ENCODE data around the gene S1PR2. TPM values are rescaled to one million over a fixed set of nuclear protein-coding genes. Genes with fewer than 3 reads are reported as not detected.

The S1PR2 gene, protein sequence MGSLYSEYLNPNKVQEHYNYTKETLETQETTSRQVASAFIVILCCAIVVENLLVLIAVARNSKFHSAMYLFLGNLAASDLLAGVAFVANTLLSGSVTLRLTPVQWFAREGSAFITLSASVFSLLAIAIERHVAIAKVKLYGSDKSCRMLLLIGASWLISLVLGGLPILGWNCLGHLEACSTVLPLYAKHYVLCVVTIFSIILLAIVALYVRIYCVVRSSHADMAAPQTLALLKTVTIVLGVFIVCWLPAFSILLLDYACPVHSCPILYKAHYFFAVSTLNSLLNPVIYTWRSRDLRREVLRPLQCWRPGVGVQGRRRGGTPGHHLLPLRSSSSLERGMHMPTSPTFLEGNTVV
- 17.2 TPM for polyA plus RNA-seq (2013, experiment 1 of 2; ENCODE audit: insufficient read length)
- 16.5 TPM for polyA plus RNA-seq (2013, experiment 2 of 2; ENCODE audit: insufficient read length)

DNA sequence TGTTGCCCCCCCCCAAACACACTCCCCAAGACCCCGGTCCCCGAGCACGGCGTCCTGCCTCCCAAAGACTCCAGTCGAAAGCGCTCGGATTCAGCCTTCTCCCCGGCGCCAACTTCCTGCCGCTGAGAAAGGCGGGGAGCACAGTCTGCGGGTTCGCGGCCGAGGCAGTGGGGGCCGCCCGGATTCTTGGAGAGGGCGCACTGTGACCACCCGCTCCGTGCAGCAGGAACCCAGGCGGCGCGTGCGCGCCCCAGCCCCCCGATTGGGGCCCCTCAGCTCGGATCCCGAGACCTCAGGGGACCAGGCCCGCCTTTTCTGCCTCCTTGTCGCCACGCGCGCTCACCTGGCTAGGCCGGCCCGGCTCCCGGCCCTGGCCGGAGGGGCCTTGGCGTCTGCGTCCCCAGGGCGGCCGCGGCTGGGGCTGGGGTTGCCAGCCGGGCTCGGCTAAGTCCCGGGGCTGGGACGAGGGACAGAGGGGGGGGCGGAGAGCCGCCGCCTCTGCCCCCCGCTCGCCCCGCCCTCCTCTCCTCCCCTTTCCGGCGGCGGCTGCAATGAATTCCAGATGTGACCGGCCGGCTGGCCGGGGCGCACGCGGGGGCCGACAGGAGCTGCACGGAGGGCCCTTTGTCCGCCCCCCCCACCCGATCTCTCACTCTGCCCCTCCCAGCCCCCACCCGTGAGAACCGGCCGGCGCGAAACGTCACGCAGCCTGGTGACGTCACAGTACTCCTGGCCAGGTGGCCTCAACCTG, at the start of gene S1PR2:
TSS of gene S1PR2 (minus strand) at position 471 of the 751 bp plus-strand sequence. CDS start 6,426 bp downstream, outside the sequence.
- peak; percentile 86 for DNase-seq

GRCh38 chr19:10279737-10280442, 48.8 kb upstream of the S1PR2 start:
- no peak for DNase-seq

DNA sequence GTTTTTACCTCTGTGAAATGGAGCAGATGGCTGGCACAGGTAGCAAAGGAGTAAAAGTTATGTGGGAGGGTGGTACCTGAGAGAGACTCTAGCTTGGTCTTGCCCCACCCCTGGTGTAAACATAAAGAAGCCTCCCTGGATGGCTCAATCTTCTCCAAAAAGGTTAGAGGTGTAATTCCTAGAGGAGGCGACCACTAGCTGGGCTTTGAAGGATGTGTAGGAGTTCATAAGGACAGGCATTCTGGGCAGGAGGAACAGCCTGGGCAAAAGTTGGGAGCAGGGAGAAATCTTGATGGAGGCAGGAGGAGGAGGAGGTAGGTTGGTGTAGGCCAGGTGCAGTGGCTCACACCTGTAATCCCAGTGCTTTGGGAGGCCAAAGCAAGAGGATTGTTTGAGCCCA, 47.8 kb upstream of the S1PR2 start:
- DNase-seq, result no peak

GRCh38 chr19:10277795-10278589, 46.9 kb upstream of the S1PR2 start:
- no peak for DNase-seq

- no peak for DNase-seq
These were observed 43.5 kb upstream of the S1PR2 start for GRCh38 chr19:10274589-10274988.

DNA sequence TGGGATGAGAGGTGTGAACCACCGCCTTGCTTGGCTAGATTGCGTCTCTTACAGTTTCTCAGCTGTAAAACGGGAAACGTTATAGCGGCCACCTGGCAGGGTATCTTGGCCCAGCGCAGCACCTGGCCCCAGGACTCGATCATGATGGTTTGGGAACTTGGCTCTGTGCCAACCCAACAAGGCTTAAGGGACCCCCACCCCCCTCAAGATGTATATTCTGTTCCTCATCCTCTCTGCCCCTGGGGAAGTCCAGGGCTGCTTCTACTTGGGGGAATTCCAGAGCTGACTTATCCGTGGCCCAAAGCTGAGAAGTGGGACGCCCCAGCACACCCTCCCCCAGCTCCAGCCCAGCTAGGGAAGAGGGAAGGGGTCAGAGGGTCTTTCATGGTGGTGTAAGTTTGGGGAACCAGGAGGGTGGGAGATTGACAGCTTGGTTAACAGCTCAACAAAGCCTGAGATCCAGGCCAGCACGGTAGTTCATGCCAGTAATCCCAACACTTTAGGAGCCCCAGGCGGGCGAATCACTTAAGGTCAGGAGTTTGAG, 40.5 kb upstream of the S1PR2 start:
- DNase-seq, result no peak

GRCh38 chr19:10270616-10271394, 39.7 kb upstream of the S1PR2 start, which contains the start of gene ICAM1:
ICAM1 (plus strand) TSS chr19:10271120; CDS start chr19:10271160, 40 bp downstream.
- peak; percentile 38 for DNase-seq

- DNase-seq, result no peak
These were observed 39.1 kb upstream of the S1PR2 start for GRCh38 chr19:10270180-10270615.

DNA sequence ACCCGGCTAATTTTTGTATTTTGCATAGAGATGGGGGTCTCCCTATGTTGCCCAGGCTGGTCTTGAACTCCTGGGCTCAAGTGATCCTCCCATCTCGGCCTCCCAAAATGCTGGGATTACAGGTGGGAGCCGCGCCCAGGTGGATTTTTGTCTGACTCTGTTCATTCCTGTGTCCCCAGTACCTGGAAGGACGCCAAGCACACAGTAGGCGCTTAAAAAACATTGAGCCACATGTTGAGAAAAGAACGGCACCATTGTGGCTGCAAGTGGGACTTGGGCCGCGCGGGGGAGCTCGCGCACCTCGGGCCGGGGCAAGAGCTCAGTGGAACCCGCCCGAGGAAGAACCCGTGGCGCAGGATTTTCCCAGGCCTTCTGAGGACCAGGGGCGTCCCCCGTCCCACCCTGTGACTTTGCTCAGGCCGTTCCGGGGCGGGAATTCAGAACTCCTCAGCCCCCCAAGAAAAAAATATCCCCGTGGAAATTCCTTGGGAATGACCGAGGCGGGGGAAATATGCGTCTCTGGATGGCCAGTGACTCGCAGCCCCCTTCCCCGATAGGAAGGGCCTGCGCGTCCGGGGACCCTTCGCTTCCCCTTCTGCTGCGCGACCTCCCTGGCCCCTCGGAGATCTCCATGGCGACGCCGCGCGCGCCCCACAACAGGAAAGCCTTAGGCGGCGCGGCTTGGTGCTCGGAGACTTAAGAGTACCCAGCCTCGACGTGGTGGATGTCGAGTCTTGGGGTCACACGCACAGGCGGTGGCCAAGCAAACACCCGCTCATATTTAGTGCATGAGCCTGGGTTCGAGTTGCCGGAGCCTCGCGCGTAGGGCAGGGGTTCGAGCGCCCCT, 38.4 kb upstream of the S1PR2 start:
- DNase-seq, result peak; percentile 70

DNA sequence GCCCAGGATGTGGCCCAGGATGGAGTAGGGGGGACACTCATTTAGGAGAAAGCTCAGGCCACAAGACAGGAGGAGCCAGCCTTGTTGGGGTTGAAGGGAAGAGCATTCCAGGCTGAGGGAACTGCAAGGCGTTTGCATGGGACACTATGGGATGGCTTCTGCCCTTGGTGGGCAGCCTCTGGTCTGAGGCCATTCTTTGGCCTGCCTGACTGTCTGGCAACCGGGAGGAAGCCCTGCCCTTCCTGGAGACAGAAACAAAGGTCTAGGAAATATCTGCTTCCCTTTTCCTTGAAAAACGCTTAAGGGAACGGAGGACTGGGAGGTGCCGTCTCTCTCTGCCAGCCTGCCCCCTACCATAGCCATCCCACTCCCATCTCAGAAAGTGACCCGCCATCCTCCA, 36.9 kb upstream of the S1PR2 start:
- DNase-seq, result no peak

DNA sequence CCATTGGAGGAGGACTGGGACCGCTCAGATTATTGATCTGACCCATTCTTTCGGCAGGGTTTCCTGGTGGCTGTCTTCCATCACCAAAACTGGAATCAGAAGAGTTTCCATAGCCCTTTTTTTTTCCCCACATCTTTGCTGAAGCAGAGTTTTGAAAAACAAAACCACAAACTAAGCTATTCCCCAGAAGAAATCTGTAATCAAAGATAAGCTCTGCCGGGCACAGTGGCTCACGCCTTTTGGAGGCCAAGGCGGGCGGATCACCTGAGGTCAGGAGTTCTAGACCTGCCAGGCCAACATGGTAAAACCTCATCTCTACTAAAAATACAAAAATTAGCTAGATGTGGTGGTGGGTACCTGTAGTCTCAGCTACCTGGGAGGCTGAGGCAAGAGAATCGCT, 35.6 kb upstream of the S1PR2 start:
- DNase-seq, result no peak

GRCh38 chr19:10262771-10263170, 31.6 kb upstream of the S1PR2 start:
- peak; percentile 64 for DNase-seq

- DNase-seq, result no peak
These were observed 29.0 kb upstream of the S1PR2 start for GRCh38 chr19:10260141-10260584.

GRCh38 chr19:10259162-10259905, 28.2 kb upstream of the S1PR2 start:
- DNase-seq, result peak; percentile 84

DNA sequence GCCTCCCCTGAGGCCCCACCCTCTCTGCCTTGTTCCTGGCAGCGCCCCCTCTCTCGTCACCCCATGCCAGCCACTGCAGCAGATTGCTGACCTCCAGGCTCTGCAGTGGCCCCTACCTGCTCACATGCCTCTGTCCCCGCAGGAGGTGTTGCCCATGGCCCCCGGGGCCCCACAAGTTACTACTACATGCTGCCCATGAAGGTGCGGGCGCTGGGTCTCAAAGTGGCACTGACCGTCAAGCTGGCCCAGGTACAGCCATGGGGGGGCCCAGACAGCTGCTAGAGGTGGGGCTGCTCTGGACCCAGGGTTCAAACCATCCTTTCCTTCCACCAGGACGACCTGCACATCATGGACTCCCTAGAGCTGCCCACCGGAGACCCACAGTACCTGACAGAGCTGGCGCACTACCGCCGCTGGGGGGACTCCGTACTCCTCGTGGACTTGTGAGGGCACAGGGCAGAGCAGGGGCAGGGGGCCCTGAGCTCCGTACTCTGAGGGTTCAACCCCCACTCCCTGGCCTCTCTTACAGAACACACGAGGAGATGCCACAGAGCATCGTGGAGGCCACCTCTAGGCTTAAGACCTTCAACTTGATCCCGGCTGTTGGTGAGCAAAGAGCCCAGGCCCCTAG, 27.1 kb upstream of the S1PR2 start:
- no peak for DNase-seq

- DNase-seq, result no peak
These were observed 26.0 kb upstream of the S1PR2 start for GRCh38 chr19:10256970-10257615.

- DNase-seq, result no peak
These were observed 25.4 kb upstream of the S1PR2 start for GRCh38 chr19:10256551-10256950.

DNA sequence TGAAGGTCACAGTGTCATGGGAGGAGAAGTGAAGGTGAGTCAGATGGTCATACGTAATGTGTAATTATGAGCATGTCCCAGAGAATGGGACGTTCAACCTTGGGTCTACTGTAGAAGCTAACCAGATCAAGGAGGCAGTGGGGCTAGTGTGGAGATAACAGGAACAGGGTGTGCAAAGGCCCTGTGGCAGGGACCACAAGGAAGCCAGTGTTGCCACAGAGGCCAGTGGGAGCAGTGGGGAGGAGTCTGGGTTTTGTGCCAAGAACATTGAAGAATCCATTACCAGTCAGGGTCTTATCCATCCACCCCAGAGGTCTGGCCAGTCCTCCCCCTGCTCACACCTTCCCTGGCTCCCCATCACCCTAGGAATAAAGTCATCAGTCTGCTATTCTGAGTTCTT, 24.2 kb upstream of the S1PR2 start:
- DNase-seq, result no peak

All from fibroblast of skin of scalp (primary cell).